Right renal cortex interstitium (tissue), 3 donors: Measurements from ENCODE around the gene EVI5. TPM values are rescaled to one million over a fixed set of nuclear protein-coding genes. Genes with fewer than 3 reads are reported as not detected.
"Not testable (repeated sequence)": the region's sequence is repeated elsewhere in the genome, so short reads cannot be mapped to it uniquely, and the experiment has no call there.

ENCODE experiments used
- DNase-seq, 3 donors: peaks; one replicate each; pipeline ENCODE4 v3.0.0-alpha.2; 2013; ENCODE audit warnings: low read depth in 3 of 3, low spot score in 2 of 3
- polyA plus RNA-seq, 3 donors: library from polyadenylated mRNA; unstranded; fragments of 120-200 nt; gene quantifications; one replicate each; pipeline ENCODE4 v1.2.1, GENCODE V29; 2013; ENCODE audit not compliant: insufficient read length in 3 of 3

Gene EVI5
- polyA plus RNA-seq, 3 donors = 18.6 to 21.8 (median 19.3) TPM

GRCh38 chr1:92795166-92795565 is 10.3 kb upstream of the EVI5 start:
- DNase-seq = no peak

DNA sequence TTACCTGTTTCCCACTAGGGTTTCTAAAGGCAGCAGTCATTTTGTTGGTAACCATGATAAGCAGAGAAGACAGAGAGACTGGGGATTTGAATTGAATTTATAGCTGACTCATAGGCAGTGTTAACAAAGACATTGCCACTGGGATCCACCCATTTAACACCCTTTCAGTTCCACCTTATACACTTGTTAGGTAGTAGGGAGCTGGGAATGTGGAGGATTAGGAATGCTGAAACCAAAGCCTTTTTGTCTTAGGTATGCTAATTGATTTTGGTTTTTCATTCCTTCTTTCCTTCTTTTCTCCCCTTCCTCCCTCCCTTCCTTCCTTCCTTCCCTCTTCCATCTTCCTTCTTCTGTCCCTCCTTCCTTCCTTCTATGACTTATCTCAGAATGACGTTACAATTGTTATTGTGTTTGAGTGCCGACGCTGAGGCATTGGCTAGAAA is 7.5 kb upstream of the EVI5 start:
- no peak for DNase-seq

DNA sequence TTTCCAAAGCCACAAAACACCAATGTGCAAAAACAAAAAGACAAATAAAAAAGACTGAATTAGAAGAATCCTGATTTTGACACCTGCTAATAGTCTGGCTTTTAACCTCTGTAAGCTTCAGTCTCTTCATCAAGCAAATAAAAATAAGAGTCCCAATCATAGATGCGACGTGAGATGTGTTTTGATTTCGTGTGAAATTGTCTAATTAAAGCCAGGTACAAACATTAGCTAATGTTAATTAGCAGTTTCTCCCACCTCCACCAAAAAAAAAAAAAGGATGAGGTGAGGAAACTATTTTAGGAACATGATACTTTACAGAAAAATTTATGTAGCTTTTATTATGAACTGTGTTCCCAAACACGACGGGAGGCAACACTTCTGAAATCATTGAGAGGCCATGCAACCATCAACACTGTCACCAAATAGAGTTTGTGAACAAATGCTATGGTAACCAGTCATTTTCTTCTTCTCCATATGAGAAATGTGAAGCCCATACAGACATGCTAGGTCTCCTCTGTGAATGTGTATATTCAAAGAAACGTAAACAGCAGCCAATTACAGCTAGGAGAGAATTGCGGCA is 6.7 kb upstream of the EVI5 start:
- DNase-seq = no peak

DNA sequence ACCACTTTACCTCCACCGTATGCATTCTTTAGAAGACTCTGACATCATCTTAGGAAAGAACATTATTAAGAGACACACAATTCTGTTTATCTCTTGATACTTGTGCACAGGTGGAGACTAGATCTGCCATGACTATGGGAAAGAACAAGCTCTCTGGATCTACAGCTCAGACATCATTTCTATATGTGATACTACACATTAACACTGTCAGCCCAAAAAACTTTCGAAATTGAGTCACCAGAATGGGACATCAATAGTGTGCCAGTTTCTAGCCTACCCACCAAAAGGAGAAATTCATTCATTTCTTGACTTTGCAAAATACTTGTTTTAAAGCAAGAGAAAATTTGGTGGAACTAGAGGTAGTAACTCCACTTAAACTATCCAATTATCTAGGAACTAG is 6.0 kb upstream of the EVI5 start:
- no peak for DNase-seq

GRCh38 chr1:92790081-92790480 is 5.2 kb upstream of the EVI5 start:
- DNase-seq = no peak

DNA sequence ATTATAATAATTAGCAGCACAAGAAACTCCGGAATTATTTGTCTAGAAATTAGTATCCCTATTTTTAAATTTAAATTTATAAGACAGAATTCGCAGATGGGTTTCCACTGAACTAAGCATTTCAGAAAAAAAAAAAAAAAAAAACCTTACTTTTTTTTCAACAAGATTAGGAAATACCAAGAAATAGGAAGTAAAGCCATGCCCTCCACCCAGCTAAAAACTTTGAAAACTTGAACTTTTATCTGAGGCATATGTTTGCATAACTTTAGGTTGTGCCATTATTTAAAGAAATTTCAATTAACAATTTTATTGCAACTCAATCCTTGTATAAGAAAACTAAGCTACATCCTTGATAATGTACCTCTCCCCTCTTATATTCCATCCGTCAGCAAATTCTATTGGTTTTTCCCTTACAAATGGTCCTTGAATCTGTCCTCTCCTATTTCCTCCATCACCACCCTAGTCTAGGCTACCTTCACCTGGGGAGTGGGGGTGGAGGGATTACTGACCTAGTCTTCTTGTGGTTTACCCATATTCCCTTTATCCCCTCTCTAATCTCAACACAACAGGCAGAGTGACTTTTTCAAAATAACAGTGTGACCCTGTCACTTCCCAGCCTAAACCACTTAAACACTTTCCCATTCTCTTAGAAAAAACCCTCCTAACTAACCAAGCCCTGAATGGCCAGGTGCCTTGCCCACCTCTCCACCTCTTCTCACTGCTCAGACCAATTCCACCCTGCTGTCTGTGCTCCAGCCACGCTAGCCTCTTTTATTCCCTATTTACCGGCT is 1.4 kb upstream of the EVI5 start:
- DNase-seq = no peak

DNA sequence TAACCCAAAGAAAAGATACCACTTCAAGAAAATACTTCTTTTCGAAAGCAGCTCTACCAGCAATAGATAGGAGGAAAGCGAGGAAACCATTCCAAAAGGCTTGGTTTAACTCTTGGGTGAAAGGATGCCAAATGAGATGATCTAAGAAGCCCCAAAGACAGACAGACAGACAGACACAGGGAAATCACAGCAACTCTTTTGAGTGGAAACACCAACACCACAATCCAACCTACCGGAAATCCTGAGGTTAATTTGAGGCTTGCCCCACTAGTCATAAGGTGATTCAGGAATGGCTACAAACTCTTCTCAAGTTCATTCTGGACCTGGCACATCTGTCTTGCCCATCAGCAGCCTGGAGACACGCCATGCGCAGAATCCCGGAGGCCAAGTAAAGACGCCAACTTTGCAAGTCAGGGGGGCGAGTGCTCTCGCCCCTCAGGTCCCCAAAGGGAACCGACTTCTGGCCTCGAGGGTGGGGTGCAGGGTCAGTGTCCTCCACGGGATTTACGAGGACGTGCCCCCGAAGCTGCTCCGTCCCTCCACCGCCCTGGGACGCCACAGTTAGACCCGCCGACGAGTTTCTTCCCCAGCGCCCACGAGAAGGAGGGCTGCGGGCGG is 778 bp downstream of the EVI5 start:
- DNase-seq = peak; percentile 26 to 50 (median 37)

GRCh38 chr1:92783550-92783949 is 1.4 kb downstream of the EVI5 start:
- not testable (repeated sequence) for DNase-seq

- no peak for DNase-seq
Observed at GRCh38 chr1:92778376-92778775, 6.5 kb downstream of the EVI5 start.

GRCh38 chr1:92774407-92774806 is 10.5 kb downstream of the EVI5 start:
- no peak for DNase-seq

DNA sequence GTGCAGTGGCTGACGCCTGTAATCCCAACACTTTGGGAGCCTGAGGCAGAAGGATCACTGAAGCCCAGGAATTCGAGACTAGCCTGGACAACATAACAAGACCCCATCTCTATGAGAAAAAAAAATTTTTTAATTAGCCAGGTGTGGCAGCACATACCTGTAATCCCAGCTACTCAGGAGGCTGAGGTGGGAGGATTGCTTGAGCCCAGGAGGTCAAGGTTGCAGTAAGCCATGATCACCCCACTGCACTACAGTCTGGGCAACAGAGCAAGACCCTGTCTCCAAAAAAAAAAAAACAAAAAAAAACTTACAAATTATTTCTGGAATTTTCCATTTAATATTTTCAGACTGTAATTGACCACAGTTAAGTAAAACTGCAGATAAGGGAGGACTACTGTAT is 11.2 kb downstream of the EVI5 start:
- DNase-seq = not testable (repeated sequence)

DNA sequence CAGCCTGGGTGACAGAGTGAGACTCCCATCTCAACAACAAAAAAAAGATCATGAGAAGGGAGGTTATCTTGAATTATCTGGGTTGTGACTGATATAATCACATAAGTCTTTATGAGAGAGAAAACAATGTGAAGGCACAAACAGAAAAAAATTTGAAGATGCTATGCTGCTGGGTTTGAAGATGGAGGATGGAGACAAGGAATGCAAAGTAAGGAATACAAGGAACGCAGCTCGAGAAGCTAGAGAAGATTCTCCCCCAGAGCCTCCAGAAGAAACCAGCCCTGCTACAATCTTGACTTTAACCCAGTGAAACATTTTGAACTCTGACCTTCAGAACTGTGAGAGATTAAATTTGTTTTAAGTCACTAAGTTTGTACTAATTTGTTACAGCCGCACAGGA is 15.1 kb downstream of the EVI5 start:
- DNase-seq = no peak

DNA sequence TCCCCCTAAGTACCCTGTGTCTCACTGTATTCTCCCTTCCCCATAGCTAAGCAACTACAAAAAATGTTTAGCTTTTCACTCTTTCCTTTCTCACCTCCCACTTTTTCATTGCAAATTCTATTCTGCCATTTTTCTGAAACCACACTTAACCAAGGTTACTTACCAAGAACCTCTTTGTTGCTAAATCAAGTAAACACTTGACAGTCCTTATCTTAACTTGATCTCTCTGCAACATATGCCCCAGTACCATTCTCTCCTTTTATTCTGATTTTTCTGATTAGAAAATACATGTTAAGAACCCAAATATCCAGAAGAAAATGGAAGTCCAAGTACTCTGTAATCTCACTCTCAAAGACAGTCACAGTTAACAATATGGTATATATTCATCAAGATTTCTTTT is 16.0 kb downstream of the EVI5 start:
- DNase-seq = no peak

DNA sequence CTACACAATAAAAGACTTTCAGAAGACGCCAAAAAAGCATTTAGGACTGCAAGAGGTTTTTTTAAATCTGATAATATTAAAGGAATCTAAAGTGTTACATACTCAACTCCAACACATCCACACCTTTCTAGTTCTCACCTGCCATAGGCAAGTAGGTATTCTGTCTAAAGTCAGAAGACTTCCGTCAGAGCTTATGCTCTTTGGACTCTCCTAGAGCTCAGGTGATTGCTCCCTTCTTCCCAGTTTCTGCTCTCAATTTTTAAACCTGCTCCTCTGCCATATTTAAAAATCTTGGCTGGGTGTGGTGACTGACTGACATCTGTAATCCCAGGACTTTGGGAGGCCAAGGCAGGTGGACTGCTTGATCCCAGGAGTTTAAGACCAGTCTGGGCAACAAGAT is 16.6 kb downstream of the EVI5 start:
- no peak for DNase-seq

- no peak for DNase-seq
Observed at GRCh38 chr1:92764116-92764515, 20.8 kb downstream of the EVI5 start.

DNA sequence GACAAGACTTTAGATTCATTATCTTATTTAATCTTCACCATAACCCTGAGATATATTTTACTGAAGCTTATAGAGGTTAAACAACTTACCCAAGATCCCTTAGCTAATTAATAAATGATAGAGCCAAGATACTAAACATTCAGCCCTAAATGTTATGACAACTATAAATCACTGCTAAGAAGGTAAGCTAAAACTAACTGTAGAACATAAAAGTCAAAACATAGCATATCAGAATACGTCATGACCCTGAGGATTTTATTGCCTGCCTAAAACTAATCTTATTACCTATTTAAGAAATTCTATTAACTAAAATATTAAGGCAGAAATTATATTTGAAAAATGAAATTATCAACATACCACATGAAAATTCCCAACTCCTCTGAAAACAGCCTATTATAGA is 22.6 kb downstream of the EVI5 start:
- DNase-seq = no peak

DNA sequence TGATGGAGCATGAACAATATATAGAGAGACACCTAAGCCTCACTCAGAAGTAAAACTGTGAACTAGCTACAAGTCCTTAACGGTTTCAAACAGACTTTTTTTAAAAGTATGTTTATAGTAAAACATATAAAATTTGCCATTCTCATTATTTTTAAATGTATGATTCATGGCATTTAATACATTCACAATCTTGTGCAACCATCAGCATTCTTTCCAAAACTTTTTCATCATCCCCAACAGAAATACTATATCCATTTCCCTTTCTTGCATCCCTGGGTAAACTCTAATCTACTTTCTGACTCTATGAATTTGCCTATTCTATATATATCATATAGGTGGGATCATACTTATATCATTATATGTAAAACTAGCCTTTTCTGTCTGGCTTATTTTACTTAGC is 25.5 kb downstream of the EVI5 start:
- DNase-seq = no peak

DNA sequence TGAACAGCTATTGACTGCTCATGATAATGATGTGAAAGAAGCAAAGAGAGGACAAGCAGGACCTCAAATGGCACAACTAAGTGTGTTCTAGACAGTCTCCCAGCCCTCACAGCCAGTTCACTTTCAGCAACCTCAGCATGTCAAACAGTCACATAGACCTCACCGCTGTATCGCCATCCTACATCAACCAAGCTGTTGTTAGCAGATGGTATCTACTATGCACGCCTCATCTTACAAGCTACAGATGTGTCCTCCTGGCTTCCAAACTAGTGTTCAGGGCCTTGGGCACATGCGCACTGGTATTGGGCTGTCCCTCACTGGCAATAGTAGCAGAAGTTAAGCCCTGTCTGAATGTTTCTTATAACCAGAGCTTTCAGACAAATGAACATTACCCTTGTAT is 28.4 kb downstream of the EVI5 start:
- DNase-seq = no peak

DNA sequence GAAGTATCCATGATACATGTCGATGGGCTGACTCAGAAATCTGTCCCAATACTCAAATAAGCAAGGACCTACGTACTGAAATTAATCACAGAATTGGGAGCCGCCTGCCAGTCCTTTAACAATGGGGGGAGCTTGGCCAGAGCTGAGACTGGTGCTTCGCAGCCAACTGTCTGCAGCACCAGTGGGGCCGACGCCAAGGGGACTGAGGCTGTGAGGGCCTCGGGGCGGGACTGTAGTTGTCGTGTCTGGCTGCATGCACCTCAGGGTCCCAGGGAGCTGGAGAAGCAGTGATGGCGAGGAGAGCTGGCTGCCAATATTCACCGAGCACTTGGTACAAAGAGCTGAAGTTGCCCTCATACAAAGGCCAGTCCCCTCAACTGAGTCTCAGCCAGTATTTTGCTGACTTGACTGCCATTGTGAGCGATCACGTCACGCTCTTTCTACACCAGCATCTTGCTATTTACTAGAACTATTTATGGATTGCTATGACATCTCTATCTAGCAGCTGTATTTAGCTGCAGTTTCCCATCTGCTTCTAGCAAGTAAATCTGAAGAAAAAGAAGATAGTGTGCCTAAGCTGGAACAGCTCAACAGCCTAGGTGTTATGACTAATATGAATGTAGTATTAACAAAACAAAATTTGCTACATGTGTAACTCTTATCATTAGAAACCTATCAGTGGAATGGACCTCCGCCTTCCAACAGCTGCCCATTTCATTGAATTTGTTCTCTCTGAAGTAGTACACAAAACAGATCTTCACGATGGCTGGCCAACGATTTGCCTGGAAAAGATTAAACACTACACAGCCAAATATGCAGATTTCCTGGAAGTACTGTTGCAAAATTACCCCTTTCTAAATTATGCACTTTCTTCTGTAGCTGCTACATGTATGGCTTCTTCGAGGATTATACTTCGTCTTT is 29.1 kb downstream of the EVI5 start:
- no peak for DNase-seq

GRCh38 chr1:92754719-92755050 is 30.2 kb downstream of the EVI5 start:
- DNase-seq = no peak
